ENCODE results near the gene ZFAND5.

Gene ZFAND5, protein sequence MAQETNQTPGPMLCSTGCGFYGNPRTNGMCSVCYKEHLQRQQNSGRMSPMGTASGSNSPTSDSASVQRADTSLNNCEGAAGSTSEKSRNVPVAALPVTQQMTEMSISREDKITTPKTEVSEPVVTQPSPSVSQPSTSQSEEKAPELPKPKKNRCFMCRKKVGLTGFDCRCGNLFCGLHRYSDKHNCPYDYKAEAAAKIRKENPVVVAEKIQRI

DNA sequence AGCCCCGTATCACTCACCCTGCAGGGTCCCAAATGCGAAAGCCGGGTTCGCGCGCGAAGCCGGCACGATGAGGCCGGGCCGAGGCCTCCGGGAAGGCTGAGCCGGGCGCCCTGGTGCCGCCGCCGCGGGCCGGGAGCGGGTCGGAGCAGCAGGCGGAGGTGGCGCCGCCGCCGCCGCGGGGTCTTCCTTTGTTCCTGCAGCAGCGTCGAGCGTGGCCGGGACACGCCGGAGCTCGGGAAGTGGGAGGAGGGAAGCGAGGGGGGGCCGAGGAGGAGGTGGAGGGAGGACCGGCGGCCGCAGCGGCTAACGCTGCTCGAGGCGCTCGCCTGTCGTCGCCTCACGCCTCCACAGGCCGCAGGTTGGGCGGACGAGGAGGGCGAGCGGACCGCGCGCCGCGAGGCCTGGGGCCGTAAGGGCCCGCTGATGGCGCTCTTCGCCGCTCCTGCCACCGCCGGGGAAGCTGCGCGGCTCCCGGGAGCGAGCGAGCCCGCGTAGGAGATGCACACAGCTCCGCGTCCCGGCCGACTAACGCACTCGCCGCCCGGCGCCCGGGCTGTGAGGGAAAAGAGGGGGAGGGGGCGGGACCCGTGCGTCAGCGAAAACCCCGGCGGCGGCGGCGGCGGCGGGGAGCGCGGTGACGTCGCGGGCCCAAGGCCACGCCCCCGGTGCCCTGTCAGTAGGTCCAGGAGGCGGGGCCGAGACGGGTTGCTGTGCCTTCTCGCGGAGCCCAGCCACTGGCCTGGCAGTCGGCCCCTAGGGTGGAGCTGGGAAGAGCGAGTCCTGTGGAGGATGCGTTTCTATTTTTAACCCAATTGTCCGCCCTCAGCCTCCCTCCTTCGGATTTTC, at the start of gene ZFAND5:
ZFAND5 (minus strand) TSS at position 530 of the 846 bp plus-strand sequence. CDS start 4,430 bp downstream, outside the sequence.
- DNase-seq, result peak; percentile 97

DNA sequence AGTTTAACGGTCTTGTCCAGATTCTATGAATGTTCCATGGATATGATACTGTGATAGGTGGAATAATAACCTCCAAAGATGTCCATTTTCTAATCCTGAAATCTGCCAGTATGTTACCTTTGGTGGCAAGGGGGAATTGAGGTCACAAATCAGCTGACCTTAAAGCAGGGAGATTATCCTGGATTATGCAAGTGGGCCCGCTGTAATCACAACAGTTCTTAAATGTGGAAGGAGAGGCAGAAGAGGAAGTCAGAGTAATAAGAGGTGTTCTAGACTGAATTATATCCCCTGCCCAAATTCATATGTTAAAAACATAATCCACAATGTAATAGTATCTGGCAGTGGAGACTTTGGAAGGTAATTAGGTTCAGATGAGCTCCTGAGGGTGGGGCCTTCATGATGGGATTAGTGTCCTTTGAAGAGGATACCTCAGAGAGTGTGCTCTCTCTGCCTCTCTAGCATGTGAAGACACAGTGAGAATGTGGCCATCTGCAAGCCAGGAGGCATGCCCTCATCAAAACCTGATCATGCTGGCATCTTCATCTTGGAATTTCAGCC, 47.6 kb upstream of the ZFAND5 start:
- DNase-seq, result no peak

GRCh38 chr9:72410214-72410613, 45.2 kb upstream of the ZFAND5 start:
- no peak for DNase-seq

- no peak for DNase-seq
Observed at GRCh38 chr9:72407114-72407513, 42.1 kb upstream of the ZFAND5 start.

GRCh38 chr9:72402744-72403143, 37.7 kb upstream of the ZFAND5 start:
- no peak for DNase-seq

- DNase-seq, result no peak
Observed at GRCh38 chr9:72401396-72401795, 36.4 kb upstream of the ZFAND5 start.

DNA sequence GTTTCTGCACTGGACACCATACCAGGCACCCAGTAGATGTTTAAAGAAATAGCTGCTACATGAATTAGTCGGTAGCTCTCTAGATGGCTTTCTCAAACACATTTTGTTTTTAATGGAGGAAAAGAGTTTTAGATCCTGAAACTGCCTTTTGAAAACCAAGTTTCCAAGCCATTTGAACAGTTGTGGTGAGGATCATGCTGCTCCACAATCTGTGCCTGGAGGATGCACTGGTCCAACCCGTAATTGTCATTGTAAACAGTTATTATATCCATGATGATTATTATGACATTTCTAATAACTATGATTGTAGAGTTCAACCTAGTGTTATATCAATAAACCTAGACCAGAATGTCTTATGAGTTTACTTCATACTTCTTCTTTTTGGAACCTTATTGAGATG, 35.9 kb upstream of the ZFAND5 start:
- DNase-seq, result no peak

DNA sequence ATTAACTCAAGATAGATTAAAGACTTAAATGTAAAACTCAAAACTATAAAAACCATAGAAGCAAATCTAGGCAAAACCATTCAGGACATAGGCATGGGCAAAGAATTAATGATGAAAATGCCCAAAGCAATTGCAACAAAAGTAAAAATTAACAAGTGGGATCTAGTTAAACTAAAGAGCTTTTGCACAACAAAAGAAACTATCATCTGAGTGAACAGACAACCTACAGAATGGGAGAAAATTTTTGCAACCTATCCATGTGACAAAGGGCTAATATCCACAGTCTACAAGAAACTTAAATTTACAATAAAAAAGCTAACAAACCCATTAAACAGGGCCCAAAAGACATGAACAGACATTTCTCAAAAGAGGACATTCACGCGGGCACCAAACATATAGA, 34.4 kb upstream of the ZFAND5 start:
- DNase-seq, result no peak

- no peak for DNase-seq
Observed at GRCh38 chr9:72396247-72397091, 31.5 kb upstream of the ZFAND5 start.

DNA sequence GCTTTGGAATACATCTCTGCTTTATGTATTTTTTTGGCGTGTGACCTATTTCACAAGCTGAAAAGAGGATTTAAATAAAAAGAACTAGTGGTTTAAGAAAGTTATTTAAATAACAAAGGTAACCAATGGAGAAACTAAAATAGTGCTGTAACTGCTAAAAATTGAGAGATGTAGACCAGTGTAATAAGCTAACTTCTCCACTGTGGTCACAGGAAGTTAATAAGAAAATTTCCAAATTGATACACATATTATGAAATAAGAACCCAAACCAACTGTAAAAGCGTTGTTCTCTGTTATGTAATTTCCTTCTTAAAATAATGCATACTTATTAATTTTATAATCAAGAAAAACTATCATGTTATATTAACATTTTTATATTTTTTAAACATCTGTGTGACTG, 29.1 kb upstream of the ZFAND5 start:
- DNase-seq, result no peak

DNA sequence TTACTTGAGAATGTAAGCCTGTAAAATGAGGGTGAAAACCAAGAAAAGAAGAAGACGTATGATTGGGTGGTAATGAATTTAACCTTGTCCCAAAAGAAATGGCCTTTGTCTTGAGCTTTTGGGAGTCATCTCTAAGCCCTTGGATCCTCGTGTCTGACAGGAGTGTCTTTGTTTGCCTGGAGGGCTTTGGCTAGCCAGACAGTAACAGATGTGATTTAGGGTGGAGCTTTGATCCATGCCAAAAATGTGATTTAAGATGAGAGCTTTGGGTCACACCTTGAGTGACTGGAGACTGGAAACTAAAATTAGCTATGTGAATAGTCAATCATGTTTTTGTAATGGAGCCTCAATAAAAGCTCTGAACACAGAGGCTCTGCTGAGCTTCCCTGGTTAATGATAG, 25.9 kb upstream of the ZFAND5 start:
- no peak for DNase-seq

DNA sequence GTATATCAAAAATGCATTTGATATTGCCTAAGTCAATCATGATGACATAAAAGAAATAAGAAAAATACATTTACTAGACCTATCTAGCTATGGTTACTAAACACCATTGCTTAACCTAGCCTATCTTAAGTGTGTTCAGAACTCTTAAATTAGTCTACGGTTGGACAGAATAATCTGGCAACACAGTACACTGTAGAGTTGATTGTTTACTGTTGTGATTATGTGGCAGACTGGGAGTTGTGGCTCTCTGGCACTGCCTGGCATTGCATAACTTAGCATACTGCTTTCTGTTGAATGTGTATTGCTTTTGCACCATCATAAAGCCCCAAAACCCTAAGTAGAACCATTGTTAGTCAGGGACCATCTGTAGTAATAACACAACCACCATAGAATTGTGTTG, 21.2 kb upstream of the ZFAND5 start:
- DNase-seq, result no peak

DNA sequence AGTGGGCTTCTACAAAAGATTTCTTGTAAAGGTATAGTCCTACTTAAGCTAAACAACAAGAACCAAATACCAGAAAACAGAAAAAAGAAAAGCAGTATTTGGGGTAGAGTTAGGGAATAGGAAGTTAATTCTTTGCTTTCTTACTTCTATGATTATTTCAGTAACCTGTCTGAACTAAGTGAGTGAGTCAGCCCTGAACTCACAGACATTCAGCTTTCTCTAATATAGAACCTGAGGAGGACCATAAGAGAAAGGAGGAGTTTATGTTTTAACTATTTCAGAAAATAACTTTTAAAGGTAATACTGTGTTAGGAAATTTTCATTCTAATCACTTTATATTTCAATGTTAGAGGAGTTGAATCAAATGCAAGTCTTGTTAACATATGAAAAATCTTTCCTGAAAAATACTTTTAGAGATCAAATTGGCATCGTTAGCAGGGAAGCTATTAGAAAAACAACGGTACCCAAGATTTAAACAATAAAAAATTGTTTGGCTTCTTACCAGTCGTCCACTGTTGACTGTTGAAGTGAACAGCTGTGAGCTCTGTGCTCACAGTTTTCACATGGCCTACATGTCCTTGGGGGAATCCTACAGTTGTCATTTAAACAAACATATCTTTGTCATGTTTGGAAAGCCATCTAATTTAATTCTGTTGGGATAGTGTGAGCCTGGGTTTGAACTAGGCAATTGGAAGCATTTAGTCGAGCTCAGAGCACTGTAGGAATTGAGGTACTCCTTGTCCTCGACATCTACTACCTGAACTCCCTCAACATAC, 19.9 kb upstream of the ZFAND5 start:
- DNase-seq, result no peak

DNA sequence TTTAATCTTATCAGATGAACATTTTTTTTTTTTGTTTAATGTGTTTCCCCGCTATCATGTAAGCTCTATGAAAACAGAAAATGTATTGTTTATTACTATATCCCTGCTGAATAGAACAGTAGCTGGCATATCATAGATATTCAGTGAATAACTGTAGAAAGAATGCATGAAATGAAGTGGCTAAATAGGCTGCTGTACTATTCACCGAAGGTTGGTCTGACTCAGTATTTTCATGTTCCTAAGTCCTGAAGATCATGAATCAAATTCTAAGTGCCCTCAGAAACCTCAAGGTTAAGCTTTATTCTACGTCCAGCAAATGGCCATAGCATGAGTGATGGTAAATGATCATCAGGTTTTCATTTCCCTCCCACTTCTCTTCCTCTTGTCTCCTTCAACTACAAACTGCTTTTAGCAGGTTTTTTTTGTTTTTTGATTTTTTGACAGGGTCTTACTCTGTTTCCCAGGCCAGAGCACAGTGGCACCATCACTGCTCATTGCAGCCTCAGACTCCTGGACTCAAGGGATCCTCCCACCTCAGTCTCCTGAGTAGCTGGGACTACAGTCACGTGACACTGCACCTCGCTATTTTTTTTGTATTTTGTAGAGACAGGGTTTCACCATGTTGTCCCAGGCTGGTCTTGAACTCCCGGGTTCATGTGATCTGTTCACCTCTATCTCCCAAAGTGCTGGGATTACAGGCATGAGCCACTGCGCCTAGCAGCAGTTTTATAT, 19.1 kb upstream of the ZFAND5 start:
- no peak for DNase-seq

GRCh38 chr9:72382405-72382804, 17.4 kb upstream of the ZFAND5 start:
- DNase-seq, result no peak

- no peak for DNase-seq
Observed at GRCh38 chr9:72377041-72377440, 12.0 kb upstream of the ZFAND5 start.

DNA sequence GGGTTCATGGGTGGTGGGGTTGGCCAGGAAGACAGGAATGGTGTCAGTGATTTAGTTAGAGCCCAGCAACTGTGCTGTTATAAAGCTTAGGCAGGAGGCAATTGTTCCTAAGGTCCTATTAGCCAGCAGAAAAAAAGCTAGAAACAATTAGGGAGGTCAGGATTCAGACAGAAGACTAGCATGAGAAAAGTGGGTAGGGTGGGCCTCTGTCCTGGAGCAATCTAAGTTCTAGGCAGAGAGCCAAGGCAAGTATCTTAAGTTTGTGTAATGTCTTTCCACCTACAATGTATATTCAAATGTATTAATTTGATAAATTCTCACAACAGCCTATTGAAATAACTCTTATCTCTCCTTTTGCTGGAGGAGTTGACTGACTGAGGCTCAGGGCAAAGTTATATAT, 6.1 kb upstream of the ZFAND5 start:
- no peak for DNase-seq

- peak; percentile 83 for DNase-seq
Observed at GRCh38 chr9:72365525-72366256, 683 bp upstream of the ZFAND5 start.

DNA sequence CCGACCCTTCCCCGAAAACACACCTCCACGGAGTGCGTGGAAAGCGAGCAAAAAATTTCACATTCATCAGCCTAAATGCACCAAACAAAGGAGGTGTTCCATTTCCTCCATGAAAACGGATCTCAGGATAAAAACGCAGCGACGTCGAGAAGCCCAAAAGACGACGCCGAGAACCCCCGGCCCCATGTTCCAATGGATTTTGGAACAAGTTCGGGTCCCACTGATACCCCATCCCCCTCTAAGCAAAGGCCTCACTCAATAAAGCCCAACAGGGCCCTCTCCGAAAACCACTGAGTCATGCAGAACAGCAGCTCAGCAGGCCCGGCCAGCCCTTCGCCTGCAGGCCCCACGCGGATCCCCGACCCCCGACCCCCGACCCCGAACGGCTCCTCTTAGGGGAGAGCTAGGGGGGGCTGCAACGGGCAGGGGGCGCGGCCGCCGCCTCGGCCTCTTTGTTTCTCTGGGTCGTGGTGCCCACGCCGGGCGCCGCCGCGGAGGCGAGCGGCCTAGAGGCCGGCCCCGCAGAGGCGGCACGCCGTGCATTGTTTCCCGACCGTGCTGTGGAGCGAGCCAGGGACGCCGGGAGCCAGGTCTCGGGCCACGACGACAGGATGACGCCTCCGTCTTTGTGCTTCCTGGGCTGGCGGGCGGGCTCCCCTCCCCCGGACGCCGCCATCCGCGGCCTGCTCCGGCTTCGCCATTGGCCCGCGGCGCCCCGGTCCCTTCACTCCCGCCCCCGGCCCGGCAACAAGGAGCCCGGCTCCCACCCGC, 915 bp downstream of the ZFAND5 start:
- peak; percentile 90 for DNase-seq

GRCh38 chr9:72363236-72363635, 1.8 kb downstream of the ZFAND5 start:
- no peak for DNase-seq

All from activated effector memory CD4-positive, alpha-beta T cell treated with anti-CD3 and anti-CD28 coated beads, Interleukin-2, amount 50 U/mL, for 16 hours (primary cell).